Adrenal gland (tissue), 12 donors: ENCODE measurements around the gene GYS2. TPM values are rescaled to one million over a fixed set of nuclear protein-coding genes. Genes with fewer than 3 reads are reported as not detected.

Source experiments
- DNase-seq, 7 donors: peaks; one replicate each; pipeline ENCODE4 v3.0.0-alpha.2; 2019 to 2020
- H3K27ac ChIP-seq, 5 donors: fragments of 200-600 bp; sonication (generic) in 4 of 5; 1 replicate in 3 of 5; 2 replicates in 2 of 5; pipeline versions ENCODE4 v1.5.1 to v1.8.0; 2016 to 2020; ENCODE audit warnings: mild to moderate bottlenecking in 1 of 5
- H3K27me3 ChIP-seq: fragments of 200-600 bp; 2 replicates; pipeline ENCODE4 v1.8.0; 2021
- H3K36me3 ChIP-seq, 2 donors: fragments of 200-600 bp; replicated peaks in 1 of 2; 1 replicate in 1 of 2; 2 replicates in 1 of 2; pipeline versions ENCODE4 v1.5.1 to v1.8.0; 2018 to 2022
- H3K4me1 ChIP-seq, 2 donors: fragments of 200-600 bp; replicated peaks in 1 of 2; 1 replicate in 1 of 2; 2 replicates in 1 of 2; pipeline versions ENCODE4 v1.5.1 to v1.8.0; 2018 to 2021
- H3K4me3 ChIP-seq, 4 donors: fragments of 200-600 bp; sonication (generic) in 3 of 4; one replicate each; pipeline ENCODE4 v1.5.1; 2016 to 2018
- H3K9me3 ChIP-seq, 3 donors: fragments of 200-600 bp; sonication (generic) in 1 of 3; replicated peaks in 1 of 3; 1 replicate in 2 of 3; 2 replicates in 1 of 3; pipeline versions ENCODE4 v1.5.1 to v1.8.0; 2016 to 2021
- POLR2A ChIP-seq, 2 donors: fragments of 450-650 bp; IDR thresholded peaks; one replicate each; pipeline ENCODE4 v1.6.1; 2017; ENCODE audit warnings: antibody characterized with exemption in 2 of 2, mild to moderate bottlenecking in 2 of 2, moderate library complexity in 1 of 2
- WGBS, 4 donors: extraction: QIAGEN DNeasy Blood & Tissue Kit in 2 of 4; methylation state at CpG; one replicate each; pipeline versions ENCODE4 v1.1.5 to v1.1.7; 2013 to 2017; 5-methylcytosine and 5-hydroxymethylcytosine counted together
- intact Hi-C, 2 donors: fragments of 100-400 bp; cut with DNase I; formaldehyde crosslinking; loops; one replicate each; pipeline versions ENCODE4 v1.14.1 to v1.15.0; 2022 to 2023
- polyA plus RNA-seq, 3 donors: library from polyadenylated mRNA; stranded (reverse); fragments of 200-250 nt in 2 of 3; fragments of 350-450 nt in 1 of 3; fragmentation: Illumina TruSeq in 1 of 3; extraction: RNeasy Lipid Tissue Mini Kit (QIAGEN cat#74804) in 1 of 3; gene quantifications; one replicate each; pipeline ENCODE4 v1.2.3, GENCODE V29; 2013 to 2014
- total RNA-seq, 9 donors: library from RNA; depleted of rRNA in 4 of 9; stranded (reverse); fragments of >200 nt in 4 of 9; fragments of 120-200 nt in 1 of 9; fragmentation: NEBNext Ultra II Directional in 1 of 9; extraction: Animal tissue kit (Norgen Biotek cat#: 25700) in 1 of 9; gene quantifications; one replicate each; pipeline versions ENCODE4 v1.1.0 to v1.2.4, GENCODE V29; 2013 to 2023
- TF ChIP-seq, protein P1 (sequence below), 6 experiments: fragments of 450-650 bp in 4 of 6; fragments of 200-600 bp in 2 of 6; sonication (generic) in 1 of 6; IDR thresholded peaks; 1 replicate in 5 of 6; 2 replicates in 1 of 6; pipeline versions ENCODE4 v1.5.1 to v1.8.0; 2016 to 2021; ENCODE audit warnings: antibody characterized with exemption in 6 of 6, mild to moderate bottlenecking in 2 of 6, moderate library complexity in 1 of 6
- donor health status: healthy with polysubstance abuse.
- donor health status: Bipolar disorder and iron deficiency.
- donor health status: DM: yes; HTN: yes; CAD: no.
- donor health status: DM: no; HTN: no; CAD: no.
- donor health status: DM: no; HTN: no; CAD: no.
- donor health status: DM: yes; HTN: yes; CAD: no.

The GYS2 gene
- total and polyA plus RNA-seq, 12 donors: 0.05 to 0.23 (median 0.07) TPM; not detected in 7

DNA sequence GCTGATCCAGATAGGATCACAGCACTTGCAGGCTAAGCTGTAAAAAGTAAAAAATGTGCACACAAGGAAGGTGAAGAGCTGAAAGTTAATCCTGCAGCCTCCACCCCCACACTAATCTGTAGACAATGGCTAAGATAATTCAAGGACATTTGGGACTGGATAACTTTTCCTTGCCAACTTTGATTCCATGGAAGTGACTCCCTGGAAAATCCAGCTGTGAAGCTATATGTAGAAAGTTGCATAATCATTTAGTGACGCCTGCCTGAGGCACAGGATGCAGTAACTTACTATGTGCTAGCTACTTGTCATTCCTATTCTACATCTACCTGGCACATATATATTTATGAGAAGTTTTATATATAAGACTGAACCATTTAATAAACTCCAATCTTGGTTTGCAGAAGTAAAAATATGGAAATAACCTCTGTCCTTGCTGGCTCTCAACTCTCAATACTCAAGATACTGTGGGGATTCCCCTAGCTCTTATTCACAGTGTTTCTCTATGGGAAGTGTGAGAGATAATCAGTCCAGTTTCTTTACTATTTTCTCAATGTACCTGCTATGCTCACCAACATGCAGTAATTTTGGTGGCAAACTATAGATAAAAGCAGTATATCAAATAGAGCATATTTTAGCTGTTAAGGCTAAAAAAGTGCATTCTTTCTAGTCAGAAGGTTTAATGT is 38.2 kb upstream of the GYS2 start:
- WGBS, 4 donors: 64 to 76% (median 68%) methylated on average over 1 of the region's 1 CpG
- Histone ChIP-seq H3K27me3 (no peaks in the 10 kb centered on the region), H3K4me1 (peaks cover 9 to 26% of the 10 kb centered on the region in 2 donors), H3K9me3 (no peaks in the 10 kb centered on the region), H3K4me3 (no peak overlapping the region), H3K27ac (no peak overlapping the region), H3K36me3 (peaks cover 0 to 64% of the 10 kb centered on the region in 2 donors)
- no peak for TF ChIP-seq POLR2A (IDR thresholded peaks at IDR 0.05)
- TF ChIP-seq, protein P1, sequence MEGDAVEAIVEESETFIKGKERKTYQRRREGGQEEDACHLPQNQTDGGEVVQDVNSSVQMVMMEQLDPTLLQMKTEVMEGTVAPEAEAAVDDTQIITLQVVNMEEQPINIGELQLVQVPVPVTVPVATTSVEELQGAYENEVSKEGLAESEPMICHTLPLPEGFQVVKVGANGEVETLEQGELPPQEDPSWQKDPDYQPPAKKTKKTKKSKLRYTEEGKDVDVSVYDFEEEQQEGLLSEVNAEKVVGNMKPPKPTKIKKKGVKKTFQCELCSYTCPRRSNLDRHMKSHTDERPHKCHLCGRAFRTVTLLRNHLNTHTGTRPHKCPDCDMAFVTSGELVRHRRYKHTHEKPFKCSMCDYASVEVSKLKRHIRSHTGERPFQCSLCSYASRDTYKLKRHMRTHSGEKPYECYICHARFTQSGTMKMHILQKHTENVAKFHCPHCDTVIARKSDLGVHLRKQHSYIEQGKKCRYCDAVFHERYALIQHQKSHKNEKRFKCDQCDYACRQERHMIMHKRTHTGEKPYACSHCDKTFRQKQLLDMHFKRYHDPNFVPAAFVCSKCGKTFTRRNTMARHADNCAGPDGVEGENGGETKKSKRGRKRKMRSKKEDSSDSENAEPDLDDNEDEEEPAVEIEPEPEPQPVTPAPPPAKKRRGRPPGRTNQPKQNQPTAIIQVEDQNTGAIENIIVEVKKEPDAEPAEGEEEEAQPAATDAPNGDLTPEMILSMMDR (IDR thresholded peaks at IDR 0.05): no peak
- no peak for DNase-seq
- intact Hi-C loops: no loop called here

DNA sequence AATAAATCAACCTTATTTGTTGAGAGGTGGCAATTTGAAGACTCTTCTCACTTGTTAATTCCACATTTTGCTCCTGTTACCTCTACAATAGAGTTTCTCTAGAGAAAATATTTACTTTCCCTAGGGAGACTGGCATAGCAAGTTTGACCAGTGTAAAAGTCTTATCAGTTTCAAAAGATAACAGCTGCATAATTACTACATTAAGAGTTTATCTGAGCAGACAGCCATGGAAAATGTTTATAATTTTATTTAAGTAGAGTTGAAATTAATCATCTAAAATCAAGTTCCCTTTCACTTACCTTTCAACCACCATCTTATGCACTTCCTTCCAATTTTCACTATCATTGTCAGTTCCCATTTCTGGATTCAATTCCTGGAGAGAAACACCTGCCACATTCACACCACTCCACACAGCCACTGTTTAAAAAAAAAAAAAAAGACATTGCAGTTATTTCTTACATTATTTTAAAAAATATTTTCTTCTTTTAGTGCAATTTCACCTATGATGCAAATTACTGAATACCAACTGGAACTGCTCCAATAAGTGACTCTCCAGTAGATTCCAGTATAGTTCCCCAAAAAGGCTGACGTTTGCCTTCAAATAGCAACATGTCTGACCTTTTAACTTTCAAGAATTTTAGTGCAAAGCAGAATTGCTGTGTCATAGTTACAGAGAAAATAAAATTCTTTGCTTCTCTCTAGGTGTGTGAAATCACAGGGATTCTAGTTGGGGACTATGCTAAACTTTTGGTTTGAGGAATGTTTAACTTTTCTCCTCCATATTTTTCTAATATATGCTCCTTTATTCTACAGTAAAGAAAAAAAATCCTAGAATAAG is 33.6 kb upstream of the GYS2 start:
- Histone ChIP-seq H3K27me3 (no peaks in the 10 kb centered on the region), H3K27ac (no peak overlapping the region), H3K4me3 (no peak overlapping the region), H3K4me1 (peaks cover 9 to 41% of the 10 kb centered on the region in 2 donors), H3K9me3 (no peaks in the 10 kb centered on the region), H3K36me3 (peaks cover 0 to 70% of the 10 kb centered on the region in 2 donors)
- 42 to 58% (median 53%) methylated on average over 1 of the region's 1 CpG for WGBS, 4 donors
- intact Hi-C loops: no loop called here
- TF ChIP-seq, protein P1 (IDR thresholded peaks at IDR 0.05): no peak
- TF ChIP-seq POLR2A (IDR thresholded peaks at IDR 0.05): no peak
- DNase-seq: no peak

DNA sequence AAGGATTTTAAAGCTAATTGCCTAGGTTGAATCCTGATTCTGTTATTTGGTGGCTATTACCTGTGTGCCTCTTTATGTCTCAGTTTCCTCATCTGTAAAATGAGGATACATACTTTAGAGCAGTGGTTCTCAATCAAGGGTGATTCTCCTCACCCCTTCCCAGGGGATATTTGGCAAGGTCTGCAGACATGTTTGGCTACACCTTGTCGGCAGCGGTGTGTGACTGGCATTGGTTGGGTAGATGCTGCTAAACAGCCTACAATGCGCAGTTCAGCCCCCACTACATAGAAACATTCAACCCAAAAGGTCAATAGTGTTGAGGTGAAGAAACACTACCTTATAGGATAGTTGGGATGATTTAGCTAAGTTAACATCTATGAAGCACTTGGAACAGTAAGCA is 29.6 kb upstream of the GYS2 start:
- Histone ChIP-seq H3K9me3 (no peaks in the 10 kb centered on the region), H3K36me3 (peaks cover 0 to 45% of the 10 kb centered on the region in 2 donors), H3K4me1 (peaks cover 4 to 20% of the 10 kb centered on the region in 2 donors), H3K27ac (no peak overlapping the region), H3K4me3 (no peak overlapping the region), H3K27me3 (no peaks in the 10 kb centered on the region)
- intact Hi-C loops: no loop called here
- no peak for DNase-seq
- 92 to 98% (median 97%) methylated on average over 3 of the region's 3 CpGs for WGBS, 4 donors
- no peak for TF ChIP-seq POLR2A (IDR thresholded peaks at IDR 0.05)
- TF ChIP-seq, protein P1 (IDR thresholded peaks at IDR 0.05): no peak

DNA sequence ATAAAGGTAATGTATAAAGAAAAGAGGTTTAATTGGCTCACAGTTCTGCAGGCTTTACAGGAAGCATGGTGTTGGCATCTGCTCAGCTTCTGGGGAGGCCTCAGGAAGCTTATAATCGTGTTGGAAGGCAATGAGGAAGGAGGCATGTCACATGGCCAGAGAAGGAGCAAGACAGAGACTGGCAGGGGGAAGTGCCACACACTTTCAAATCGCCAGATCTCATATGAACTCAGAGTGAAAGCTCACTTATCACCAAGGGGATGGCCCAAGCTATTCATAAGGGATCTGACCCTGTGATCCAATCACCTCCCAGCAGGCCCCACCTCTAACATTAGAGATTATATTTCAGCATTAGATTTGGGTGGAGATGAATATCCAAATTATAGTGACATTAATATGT is 26.7 kb upstream of the GYS2 start:
- Histone ChIP-seq H3K4me1 (no peaks in the 10 kb centered on the region), H3K9me3 (no peaks in the 10 kb centered on the region), H3K27me3 (no peaks in the 10 kb centered on the region), H3K36me3 (peaks cover 0 to 25% of the 10 kb centered on the region in 2 donors), H3K4me3 (no peak overlapping the region), H3K27ac (no peak overlapping the region)
- 39 to 59% (median 47%) methylated on average over 2 of the region's 2 CpGs for whole genome bisulfite sequencing, 4 donors
- intact Hi-C loops: no loop called here
- TF ChIP-seq POLR2A (IDR thresholded peaks at IDR 0.05): no peak
- TF ChIP-seq, protein P1 (IDR thresholded peaks at IDR 0.05): no peak
- DNase-seq: no peak
